A673 (cell line): ENCODE data around the gene PWWP2B. TPM values are rescaled to one million over a fixed set of nuclear protein-coding genes. Genes with fewer than 3 reads are reported as not detected.
A peak's percentile ranks its signal among the peaks of the same experiment; 100 is the strongest.

Experiments used
- BruUV-seq: library from RNA; stranded (reverse); fragments of 400-500 nt; replicated peaks from 2 replicates; lab custom pipeline; 2021; lab: Mats Ljungman, UMichigan
- CTCF ChIA-PET: fragments of 300-600 bp; sonication (Branson Sonifier 250); formaldehyde crosslinking; loops from one replicate; lab custom pipeline; 2022; ENCODE audit warnings: antibody characterized with exemption; lab: Charles Lee
- POLR2A ChIA-PET: fragments of 300-600 bp; sonication (Branson Sonifier 250); formaldehyde crosslinking; loops from one replicate; lab custom pipeline; 2022; ENCODE audit warnings: antibody characterized with exemption; ENCODE audit not compliant: low non-redundant PET; lab: Charles Lee
- DNase-seq: peaks from one replicate; pipeline ENCODE4 v3.0.0-alpha.2; 2015; ENCODE audit warnings: low spot score
- H3K27ac ChIP-seq: fragments of 200-600 bp; sonication (generic); 2 replicates; pipeline ENCODE4 v1.5.1; 2016; ENCODE audit warnings: mixed run types, low read depth, mild to moderate bottlenecking, mixed read lengths, antibody characterized with exemption, low read length; ENCODE audit not compliant: poor library complexity, severe bottlenecking
- H3K27me3 ChIP-seq: fragments of 200-600 bp; sonication (generic); replicated peaks from 2 replicates; pipeline ENCODE4 v1.6.1; 2017; ENCODE audit warnings: mixed run types, low read depth, mild to moderate bottlenecking, mixed read lengths, antibody characterized with exemption, low read length; ENCODE audit not compliant: insufficient read depth, poor library complexity
- H3K36me3 ChIP-seq: fragments of 200-600 bp; sonication (generic); 2 replicates; pipeline ENCODE4 v1.6.1; 2016; ENCODE audit warnings: mixed run types, mild to moderate bottlenecking, mixed read lengths, antibody characterized with exemption, low read length; ENCODE audit not compliant: insufficient read depth, poor library complexity, severe bottlenecking
- H3K4me1 ChIP-seq: fragments of 200-600 bp; sonication (generic); 2 replicates; pipeline ENCODE4 v1.6.1; 2017; ENCODE audit warnings: mixed run types, mild to moderate bottlenecking, mixed read lengths, antibody characterized with exemption, low read length; ENCODE audit not compliant: insufficient read depth, poor library complexity, severe bottlenecking
- H3K4me3 ChIP-seq: fragments of 200-600 bp; sonication (generic); 2 replicates; pipeline ENCODE4 v1.5.1; 2016; ENCODE audit warnings: low read depth, mixed run types, mild to moderate bottlenecking, mixed read lengths, low read length; ENCODE audit not compliant: poor library complexity, severe bottlenecking
- H3K9me3 ChIP-seq: fragments of 200-600 bp; sonication (generic); 2 replicates; pipeline ENCODE4 v1.6.1; 2016; ENCODE audit warnings: mixed run types, low read depth, mild to moderate bottlenecking, mixed read lengths, antibody characterized with exemption, low read length; ENCODE audit not compliant: poor library complexity, severe bottlenecking
- CTCF ChIP-seq: fragments of 300-800, 200-600 bp; sonication (generic); conservative IDR thresholded peaks from 2 replicates; pipeline ENCODE4 v1.5.1; 2017; ENCODE audit warnings: low read depth, mild to moderate bottlenecking, antibody characterized with exemption, low read length, moderate library complexity, mixed read lengths
- EZH2 ChIP-seq: fragments of 200-600 bp; sonication (generic); IDR thresholded peaks from 2 replicates; pipeline ENCODE4 v1.6.1; 2017; ENCODE audit warnings: borderline replicate concordance, low read depth, mild to moderate bottlenecking, mixed read lengths, antibody characterized with exemption, low read length; ENCODE audit not compliant: poor library complexity, severe bottlenecking
- intact Hi-C: fragments of 100-400 bp; cut with micrococcal nuclease; formaldehyde crosslinking; loops from one replicate; pipeline ENCODE4 v1.10.0; 2022; ENCODE audit not compliant: unreplicated experiment
- total RNA-seq: library from RNA; stranded (reverse); gene quantifications from 2 replicates; pipeline ENCODE4 v1.2.3, GENCODE V29; 2021

The PWWP2B gene
- total RNA-seq, 1 experiment from 2014 or later, result 18.6 TPM

- H3K27me3 ChIP-seq, result no peaks in the 10 kb centered on the region
- TF ChIP-seq EZH2 (no peak), CTCF (no peak)
- CTCF ChIA-PET, result no interaction called here
- BruUV-seq, result no TSS peak
- peaks cover 38% of the 10 kb centered on the region for H3K4me1 ChIP-seq
- H3K4me3 ChIP-seq, result no peak overlapping the region
- DNase-seq, result no peak
- H3K27ac ChIP-seq, result no peak overlapping the region
- no peaks in the 10 kb centered on the region for H3K9me3 ChIP-seq
- intact Hi-C loops, result no loop called here
- POLR2A ChIA-PET, result no interaction called here
- peaks cover 15% of the 10 kb centered on the region for H3K36me3 ChIP-seq
These were observed 12.6 kb downstream of the PWWP2B start for GRCh38 chr10:132409667-132410028.

GRCh38 chr10:132410056-132410778, 13.2 kb downstream of the PWWP2B start:
- no peaks in the 10 kb centered on the region for H3K27me3 ChIP-seq
- DNase-seq, result no peak
- no peaks in the 10 kb centered on the region for H3K9me3 ChIP-seq
- no TSS peak for BruUV-seq
- ChIA-PET POLR2A (no interaction called here), CTCF (interaction anchor here (1.6 kb wide), 1 partner anchor 33 kb away, joined by 5 read pairs; no protein-coding TSS in a partner anchor)
- intact Hi-C loops, result no loop called here
- H3K4me1 ChIP-seq, result peaks cover 38% of the 10 kb centered on the region
- TF ChIP-seq CTCF (no peak), EZH2 (no peak)
- H3K36me3 ChIP-seq, result peaks cover 15% of the 10 kb centered on the region
- no peak overlapping the region for H3K27ac ChIP-seq
- H3K4me3 ChIP-seq, result no peak overlapping the region

GRCh38 chr10:132410779-132411532, 14.0 kb downstream of the PWWP2B start:
- no peak for DNase-seq
- ChIA-PET CTCF (interaction anchor here (1.6 kb wide), 1 partner anchor 33 kb away, joined by 5 read pairs; no protein-coding TSS in a partner anchor), POLR2A (no interaction called here)
- H3K4me1 ChIP-seq, result peaks cover 38% of the 10 kb centered on the region
- intact Hi-C loops, result no loop called here
- TF ChIP-seq CTCF, result no peak
- no peak for TF ChIP-seq EZH2
- no TSS peak for BruUV-seq
- peaks cover 9% of the 10 kb centered on the region for H3K36me3 ChIP-seq
- H3K4me3 ChIP-seq, result no peak overlapping the region
- H3K27ac ChIP-seq, result peak overlapping the region; percentile 67
- no peaks in the 10 kb centered on the region for H3K9me3 ChIP-seq
- H3K27me3 ChIP-seq, result no peaks in the 10 kb centered on the region
